Measurements from ENCODE around the gene C11orf21.
A peak's percentile ranks its signal among the peaks of the same experiment; 100 is the strongest.

The C11orf21 gene

DNA sequence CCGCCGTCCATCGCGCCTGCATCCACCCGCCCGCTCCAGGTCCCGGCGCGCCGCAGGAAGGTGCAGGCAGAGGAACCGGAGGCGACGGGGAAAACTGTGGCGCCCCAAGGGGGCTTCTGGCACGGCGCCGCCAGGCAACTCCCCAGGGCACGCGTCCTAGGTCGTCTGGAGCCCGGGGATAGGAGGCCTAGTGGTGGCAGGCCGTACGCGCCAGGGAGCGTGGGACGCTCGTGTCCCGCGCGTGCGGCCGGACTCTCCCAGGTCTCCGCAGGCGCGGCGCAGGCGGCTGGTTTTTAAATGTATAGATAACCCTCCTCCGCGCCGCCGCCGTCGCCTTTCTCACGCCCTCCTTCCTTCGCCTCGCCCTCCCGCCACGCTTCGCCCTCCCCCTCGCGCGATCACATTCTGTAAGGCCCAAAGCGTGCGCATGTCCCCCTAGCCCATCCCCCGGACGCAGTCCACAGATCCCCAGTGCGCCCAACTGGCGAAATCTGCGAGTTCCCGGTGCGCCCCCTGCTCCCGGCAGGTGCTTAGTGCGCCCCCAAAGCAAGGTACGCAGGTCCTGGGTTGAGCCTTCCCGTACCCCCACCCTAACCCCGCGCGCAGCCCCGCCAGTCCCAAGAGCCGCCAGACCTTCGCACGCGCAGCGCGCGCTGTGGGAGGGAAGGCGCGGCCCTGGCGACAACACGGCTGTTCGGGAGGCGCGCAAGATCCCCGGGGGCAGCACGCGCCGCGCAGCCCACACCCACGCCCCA is 31.2 kb downstream of the C11orf21 start, which contains the start of gene ASCL2:
Gene ASCL2, minus strand, starts transcription at position 267 of the 755 bp plus-strand sequence. Its CDS starts 256 bp downstream, at position 11.
- DNase-seq: peak; percentile 24

DNA sequence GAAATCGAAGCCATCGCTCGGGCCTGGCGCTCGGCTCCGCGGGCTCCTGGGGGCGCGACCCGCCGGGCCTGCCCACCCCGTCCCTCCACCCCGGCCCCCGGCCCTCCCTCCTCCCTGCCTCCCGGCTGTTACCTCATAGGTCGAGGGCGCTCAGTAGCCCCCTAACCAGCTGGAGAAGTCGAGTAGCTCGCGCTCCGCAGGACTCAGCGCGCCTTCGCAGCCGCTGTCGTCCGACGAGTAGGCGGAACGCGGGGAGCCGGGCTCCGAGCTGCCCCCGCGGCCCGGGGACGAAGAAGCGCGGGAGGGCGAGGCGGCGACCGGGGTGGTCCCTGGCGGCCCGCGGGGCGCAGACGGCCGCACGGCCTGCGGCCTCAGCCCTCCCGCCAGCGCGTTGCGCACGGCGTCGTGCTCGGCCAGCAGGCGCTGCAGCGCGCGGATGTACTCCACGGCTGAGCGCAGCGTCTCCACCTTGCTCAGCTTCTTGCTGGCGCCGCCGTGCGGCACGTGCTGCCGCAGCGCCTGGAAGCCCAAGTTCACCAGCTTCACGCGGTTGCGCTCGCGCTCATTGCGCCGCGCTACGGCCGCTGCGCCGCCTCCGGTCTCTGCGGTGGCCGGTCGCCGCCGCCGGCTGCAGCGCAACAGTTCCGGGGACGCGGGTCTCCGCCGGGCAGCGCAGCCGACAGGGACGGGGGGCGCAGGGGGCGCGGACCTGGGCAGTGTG is 32.0 kb downstream of the C11orf21 start:
- peak; percentile 49 for DNase-seq

GRCh38 chr11:2268729-2269600 is 32.8 kb downstream of the C11orf21 start:
- DNase-seq: peak; percentile 89

DNA sequence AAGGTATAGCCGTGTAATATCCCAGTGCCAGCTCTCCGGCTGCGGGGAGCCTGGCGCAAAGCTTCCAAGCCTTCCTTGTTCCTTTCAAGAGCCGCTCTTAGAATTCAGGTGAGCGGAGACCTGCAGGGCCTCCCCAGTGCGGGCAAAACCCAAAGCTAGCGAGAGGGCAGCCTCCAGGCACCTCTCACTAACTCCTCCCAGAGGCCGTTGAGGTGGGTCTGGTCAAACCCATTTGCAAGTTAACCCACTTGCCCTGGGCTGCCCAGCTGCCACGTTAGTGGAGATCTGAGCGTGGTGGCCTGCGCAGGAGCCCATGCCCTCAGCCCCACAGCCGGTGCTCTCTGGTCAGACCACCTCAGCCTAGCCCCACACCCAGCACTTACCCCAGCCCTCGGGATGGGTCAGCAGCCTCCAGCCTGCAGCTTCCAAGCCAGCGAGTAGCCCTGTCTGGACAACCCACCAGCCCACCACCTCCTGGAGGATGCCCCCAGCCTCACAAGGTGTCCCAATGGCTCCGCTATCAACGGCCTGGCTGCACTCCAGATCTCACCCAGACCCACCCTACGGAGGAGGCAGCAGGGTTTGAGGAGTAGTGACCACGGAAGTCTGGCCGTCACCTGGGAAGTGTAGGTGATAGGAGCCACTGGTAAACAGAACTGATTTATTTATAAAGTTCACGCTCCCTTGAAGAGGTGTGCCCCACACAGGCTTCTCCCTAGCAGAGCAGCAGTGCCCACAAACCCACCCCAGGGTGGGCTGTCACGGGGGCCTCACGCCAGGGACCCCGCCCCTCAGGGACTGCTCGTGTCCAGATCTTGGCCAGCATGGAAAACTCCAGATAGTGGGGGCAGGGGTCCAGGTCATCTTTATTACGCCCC is 33.6 kb downstream of the C11orf21 start:
- no peak for DNase-seq

- DNase-seq: no peak
Measured at GRCh38 chr11:2267306-2267850, 34.3 kb downstream of the C11orf21 start.

GRCh38 chr11:2266586-2267305 is 35.0 kb downstream of the C11orf21 start:
- DNase-seq: no peak

- no peak for DNase-seq
Measured at GRCh38 chr11:2265854-2266585, 35.7 kb downstream of the C11orf21 start.

DNA sequence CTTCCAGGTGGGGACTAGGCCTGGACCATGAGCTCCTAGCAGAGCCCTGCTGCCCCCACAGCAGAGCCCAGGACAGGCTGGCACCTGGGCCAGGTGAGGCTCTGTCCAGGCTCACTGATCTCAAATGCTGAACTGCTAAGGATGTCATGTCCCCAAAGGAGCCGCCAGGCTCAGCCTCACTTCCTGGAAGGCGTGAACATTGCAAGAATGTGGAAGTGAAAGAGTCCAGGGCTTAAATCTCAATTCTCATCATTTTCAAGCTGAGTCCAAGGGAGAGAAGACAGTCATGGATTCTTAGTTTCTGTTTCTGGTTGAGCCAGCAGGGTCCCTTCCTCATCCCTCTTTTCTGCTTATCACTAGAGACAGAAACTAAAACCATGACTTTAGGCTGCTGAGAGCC is 36.3 kb downstream of the C11orf21 start:
- DNase-seq: peak; percentile 39

- no peak for DNase-seq
Measured at GRCh38 chr11:2264366-2265053, 37.2 kb downstream of the C11orf21 start.

GRCh38 chr11:2263724-2264360 is 37.9 kb downstream of the C11orf21 start:
- DNase-seq: no peak

- DNase-seq: no peak
Measured at GRCh38 chr11:2263071-2263565, 38.6 kb downstream of the C11orf21 start.

- no peak for DNase-seq
Measured at GRCh38 chr11:2262301-2263070, 39.2 kb downstream of the C11orf21 start.

GRCh38 chr11:2261436-2262230 is 40.1 kb downstream of the C11orf21 start:
- DNase-seq: no peak

- DNase-seq: no peak
Measured at GRCh38 chr11:2260491-2261364, 41.0 kb downstream of the C11orf21 start.

DNA sequence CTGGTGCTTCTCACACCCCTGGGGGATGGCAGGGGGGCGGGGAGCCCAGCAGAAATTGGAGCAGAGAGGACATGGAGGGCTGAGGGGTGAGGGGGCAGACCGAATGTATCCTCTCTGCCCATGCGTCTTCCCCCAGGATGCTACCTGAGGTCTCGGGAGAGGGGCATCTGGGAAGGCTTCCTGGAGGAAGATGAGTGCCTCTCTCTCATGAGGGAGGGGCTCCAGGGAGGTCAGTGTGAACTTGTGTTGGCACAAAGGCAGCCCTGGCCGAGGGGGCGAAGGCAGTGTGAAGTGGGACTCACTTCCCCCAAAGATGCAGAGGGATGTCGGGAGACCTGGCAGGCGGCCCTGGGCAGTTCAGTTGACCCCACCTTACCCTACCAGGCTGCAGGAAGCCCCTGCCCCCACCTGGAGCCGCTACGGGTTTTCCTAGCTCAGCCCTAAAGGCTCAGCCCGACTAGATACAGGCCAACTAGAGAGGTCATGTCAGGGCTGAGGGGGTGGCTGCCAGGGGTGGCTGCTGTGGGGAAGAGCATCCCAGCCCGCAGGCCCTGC is 41.7 kb downstream of the C11orf21 start:
- DNase-seq: no peak

- no peak for DNase-seq
Measured at GRCh38 chr11:2259466-2259830, 42.3 kb downstream of the C11orf21 start.

Data from activated naive CD4-positive, alpha-beta T cell treated with Interleukin-2 at 50 U/mL for 16 hours (primary cell).